K562 (cell line): ENCODE measurements around the gene BTN3A1. TPM values are rescaled to one million over a fixed set of nuclear protein-coding genes. Genes with fewer than 3 reads are reported as not detected.
A peak's percentile ranks its signal among the peaks of the same experiment; 100 is the strongest.

Experiments used
- ATAC-seq: fragments of 200-7000 bp; cut with Tn5 transposase; 3 replicates; pipeline ENCODE4 v1.9.1; 2020; ENCODE audit warnings: moderate library complexity
- BruUV-seq: library from RNA; stranded (reverse); fragments of 400-500 nt; replicated peaks from 2 replicates; lab custom pipeline; 2021; lab: Mats Ljungman, UMichigan
- CTCF ChIA-PET: fragments of 300-600 bp; formaldehyde crosslinking; extraction: SDS; loops from one replicate; lab custom pipeline; 2021; ENCODE audit warnings: low intra/inter-chr PET ratio; lab: Yijun Ruan, JAX
- POLR2A ChIA-PET: fragments of 300-600, 350-650 bp; sonication (Branson Sonifier 250); formaldehyde crosslinking; extraction: SDS; loops from one replicate; lab custom pipeline; 2021; ENCODE audit warnings: antibody characterized with exemption, inconsistent platforms; lab: Yijun Ruan, JAX
- DNase-seq, 4 experiments: peaks; one replicate each; pipeline versions ENCODE4 v3.0.0 to v3.0.0-alpha.2; 2011 to 2018; ENCODE audit warnings: low spot score in 3 of 4, mixed read lengths in 3 of 4; ENCODE audit errors: extremely low read depth in 1 of 4
- FAIRE-seq: peaks from 2 replicates; lab custom pipeline; 2011; peaks lifted over from hg19 to GRCh38; lab: Jason Lieb, UNC
- H2AFZ ChIP-seq: 2 replicates; pipeline ENCODE4 v1.6.0; 2011; ENCODE audit warnings: low read depth, low read length, control low read depth, inconsistent platforms
- H3K27ac ChIP-seq: fragments of 200-600 bp; 3 replicates; pipeline ENCODE4 v1.8.0; 2011; ENCODE audit warnings: low read depth, mild to moderate bottlenecking, control low read depth, inconsistent platforms, low read length, moderate library complexity, mixed read lengths; ENCODE audit errors: extremely low read depth
- H3K27me3 ChIP-seq, 2 experiments: fragments of 300-600 bp in 1 of 2; 2 replicates in 1 of 2; 3 replicates in 1 of 2; pipeline versions ENCODE4 v1.6.0 to v1.8.0; 2011; ENCODE audit warnings: inconsistent platforms in 2 of 2, low read length in 2 of 2, mild to moderate bottlenecking in 1 of 2, mixed read lengths in 1 of 2, moderate library complexity in 1 of 2; ENCODE audit not compliant: control insufficient read depth in 2 of 2, insufficient read depth in 2 of 2
- H3K36me3 ChIP-seq: fragments of 300-600 bp; 3 replicates; pipeline ENCODE4 v1.8.0; 2011; ENCODE audit warnings: mild to moderate bottlenecking, low read length, inconsistent platforms; ENCODE audit not compliant: control insufficient read depth, insufficient read depth
- H3K4me1 ChIP-seq, 2 experiments: fragments of 200-600 bp in 1 of 2; replicated peaks in 1 of 2; 2 replicates in 1 of 2; 3 replicates in 1 of 2; pipeline versions ENCODE4 v1.5.1 to v1.8.0; 2011; ENCODE audit warnings: inconsistent platforms in 2 of 2, low read length in 2 of 2, mild to moderate bottlenecking in 1 of 2, mixed read lengths in 1 of 2, moderate library complexity in 1 of 2; ENCODE audit not compliant: control insufficient read depth in 2 of 2, insufficient read depth in 2 of 2
- H3K4me2 ChIP-seq: 2 replicates; pipeline ENCODE4 v1.6.1; 2011; ENCODE audit warnings: low read length, control low read depth, inconsistent platforms, mixed read lengths; ENCODE audit not compliant: insufficient read depth
- H3K4me3 ChIP-seq: fragments of 200-600 bp; sonication (generic), shearing (Covaris generic); 2 replicates; pipeline ENCODE4 v1.5.1; 2016; ENCODE audit warnings: control low read depth, inconsistent platforms
- H3K79me2 ChIP-seq: fragments of 200-600 bp; 3 replicates; pipeline ENCODE4 v1.8.0; 2011; ENCODE audit warnings: low read length, inconsistent platforms; ENCODE audit not compliant: control insufficient read depth, insufficient read depth
- H3K9ac ChIP-seq, 2 experiments: 2 replicates each; pipeline versions ENCODE4 v1.6.0 to v1.6.1; 2011; ENCODE audit warnings: low read depth in 2 of 2, low read length in 2 of 2, control low read depth in 1 of 2, inconsistent platforms in 1 of 2, mild to moderate bottlenecking in 1 of 2, mixed read lengths in 1 of 2; ENCODE audit not compliant: insufficient read depth in 1 of 2
- H3K9me1 ChIP-seq: one replicate; pipeline ENCODE4 v1.6.0; 2011; ENCODE audit warnings: inconsistent platforms, mild to moderate bottlenecking, low read length, moderate library complexity; ENCODE audit not compliant: control insufficient read depth, insufficient read depth
- H3K9me3 ChIP-seq: replicated peaks from 2 replicates; pipeline ENCODE4 v1.5.1; 2011; ENCODE audit warnings: low read depth, low read length, inconsistent platforms; ENCODE audit not compliant: control insufficient read depth, insufficient read depth
- H4K20me1 ChIP-seq: replicated peaks from 2 replicates; pipeline ENCODE4 v1.6.1; 2011; ENCODE audit warnings: low read length, inconsistent platforms, mixed read lengths; ENCODE audit not compliant: control insufficient read depth, insufficient read depth
- CBX8 ChIP-seq: fragments of 200-600 bp; sonication (generic); IDR thresholded peaks from 2 replicates; pipeline ENCODE4 v1.6.1; 2012; ENCODE audit warnings: borderline replicate concordance, mixed run types, low read depth, mild to moderate bottlenecking, moderate library complexity, mixed read lengths, low read length, control low read depth, inconsistent platforms; ENCODE audit not compliant: poor library complexity, severe bottlenecking; ENCODE audit errors: extremely low read depth
- CCNT2 ChIP-seq: IDR thresholded peaks from 2 replicates; pipeline ENCODE4 v1.6.1; 2011; ENCODE audit warnings: borderline replicate concordance, low read depth, mild to moderate bottlenecking, moderate library complexity, mixed read lengths, low read length; ENCODE audit not compliant: insufficient read length; ENCODE audit errors: extremely low read depth
- KLF6 ChIP-seq: fragments of 250-450 bp; sonication (Bioruptor Pico); IDR thresholded peaks from 2 replicates; pipeline ENCODE4 v1.4.0; 2020; ENCODE audit warnings: mild to moderate bottlenecking, moderate library complexity, borderline replicate concordance
- NBN ChIP-seq: fragments of 450-650 bp; IDR thresholded peaks from 2 replicates; pipeline ENCODE4 v1.6.1; 2016; ENCODE audit warnings: low read depth, mild to moderate bottlenecking
- NR1H2 ChIP-seq: sonication (generic); formaldehyde crosslinking; IDR thresholded peaks from 2 replicates; pipeline ENCODE4 v1.4.0; 2020; ENCODE audit warnings: mild to moderate bottlenecking, missing genetic modification reagents
- RERE ChIP-seq: sonication (generic); formaldehyde crosslinking; IDR thresholded peaks from 2 replicates; pipeline ENCODE4 v1.8.0; 2023; ENCODE audit warnings: missing genetic modification reagents, mild to moderate bottlenecking, borderline replicate concordance
- SMAD4 ChIP-seq: fragments of 250-450 bp; sonication (Bioruptor Pico); conservative IDR thresholded peaks from 2 replicates; pipeline ENCODE4 v1.8.0; 2021; ENCODE audit warnings: inconsistent platforms, mild to moderate bottlenecking, moderate library complexity
- SREBF2 ChIP-seq: sonication (generic); formaldehyde crosslinking; IDR thresholded peaks from 2 replicates; pipeline ENCODE4 v1.4.0; 2020; ENCODE audit warnings: mild to moderate bottlenecking, missing genetic modification reagents
- ZKSCAN1 ChIP-seq: fragments of 150-350 bp; IDR thresholded peaks from 2 replicates; pipeline ENCODE4 v1.6.1; 2016; ENCODE audit warnings: low read depth, low read length
- ZNF124 ChIP-seq: sonication (generic); formaldehyde crosslinking; IDR thresholded peaks from 2 replicates; pipeline ENCODE4 v1.8.1; 2022; ENCODE audit warnings: missing genetic modification reagents
- ZNF324 ChIP-seq: fragments of 250-450 bp; sonication (Bioruptor Pico); IDR thresholded peaks from 2 replicates; pipeline ENCODE4 v1.4.0; 2020; ENCODE audit warnings: mild to moderate bottlenecking
- ZNF592 ChIP-seq: fragments of 450-650 bp; IDR thresholded peaks from 2 replicates; pipeline ENCODE4 v1.6.1; 2017; ENCODE audit warnings: antibody characterized with exemption, mild to moderate bottlenecking
- WGBS: fragments of 100-300 bp; shearing (Covaris generic); methylation state at CpG from one replicate; pipeline ENCODE4 v1.1.6; 2016; ENCODE audit warnings: low coverage, mixed read lengths; ENCODE audit not compliant: insufficient coverage; ENCODE audit errors: missing lambda C conversion rate; 5-methylcytosine and 5-hydroxymethylcytosine counted together
- in situ Hi-C: fragments of 300-500 bp; cut with MboI; formaldehyde crosslinking; loops from 4 replicates; pipeline ENCODE4 v1.15.0; 2018; ENCODE audit warnings: inconsistent platforms, mixed read lengths
- intact Hi-C: fragments of 100-400 bp; cut with micrococcal nuclease; formaldehyde crosslinking; loops from 2 replicates; pipeline ENCODE4 v1.14.2; 2022
- polyA plus RNA-seq, 8 experiments: library from polyadenylated mRNA; depleted of rRNA in 4 of 8; stranded (reverse) in 5 of 8; unstranded in 3 of 8; fragments of >200 nt; fragmentation: Nextera tagmentation in 2 of 8; fragmentation: Illumina TruSeq in 1 of 8; extraction: Ambion mirVana in 2 of 8; extraction: Trizol in 1 of 8; gene quantifications; 2 replicates each; pipeline versions ENCODE4 v1.2.1 to v1.2.3, GENCODE V29; 2011 to 2014; ENCODE audit warnings: inconsistent platforms in 1 of 8, missing spikeins in 1 of 8
- total RNA-seq, 7 experiments: library from RNA; depleted of rRNA in 6 of 7; stranded (reverse); fragments of >200 nt in 6 of 7; fragmentation: Illumina TruSeq in 2 of 7; extraction: Trizol in 2 of 7; gene quantifications; 2 replicates each; pipeline versions ENCODE4 v1.2.1 to v1.2.3, GENCODE V29; 2011 to 2021; ENCODE audit warnings: low replicate concordance in 1 of 7

BTN3A1 gene
- total and polyA plus RNA-seq, 9 of the 15 experiments (the other 6 are each of a cell fraction or from before 2014, with no cell fraction given) = 0.84 to 8.5 (median 3.9) TPM

- Histone ChIP-seq H3K4me2 (peak overlapping the region; percentile 93; the same call in 1 of the 2 replicates), H3K9ac (peak overlapping the region; percentile 1 to 53; a peak in 2 of 4 replicates)
- TF ChIP-seq CBX8 = no peak
- TF ChIP-seq CCNT2 = no peak
- no peak for TF ChIP-seq ZNF124
- no peak for TF ChIP-seq NR1H2 (CRISPR knock-in tag)
- TF ChIP-seq SREBF2 (CRISPR knock-in tag) = no peak
- peak; percentile 68 for TF ChIP-seq SMAD4
- TF ChIP-seq KLF6 (CRISPR knock-in tag) = 0 out of 2 replicates have a peak, but pooled peaks have one; percentile 66
- no peak for TF ChIP-seq ZNF324
- TF ChIP-seq RERE = no peak
- TF ChIP-seq ZNF592 = peak; percentile 59; the same call in 1 of the 2 replicates
- TF ChIP-seq ZKSCAN1 = no peak
- no peak for TF ChIP-seq NBN
These were observed 1.4 kb upstream of the BTN3A1 start for GRCh38 chr6:26400626-26401025.

More at GRCh38 chr6:26400626-26401025, 1.4 kb upstream of the BTN3A1 start:
- POLR2A ChIA-PET = interaction anchor here (0.9 kb wide), 1 partner anchor 132 kb away, joined by 3 read pairs; no protein-coding TSS in a partner anchor
- Histone ChIP-seq H3K9me1 (no peaks in the 10 kb centered on the region), H3K27ac (no peak overlapping the region), H3K36me3 (no peaks in the 10 kb centered on the region), H3K9me3 (no peaks in the 10 kb centered on the region), H4K20me1 (no peaks in the 10 kb centered on the region), H3K79me2 (no peaks in the 10 kb centered on the region), H3K4me3 (no peak overlapping the region), H3K4me1 (peaks cover 3 to 24% of the 10 kb centered on the region in 2 experiments), H3K27me3 (no peaks in the 10 kb centered on the region), H2AFZ (peak overlapping the region; percentile 99)
- FAIRE-seq (no peak), DNase-seq (peak in 1 of 4 experiments; percentile 50), ATAC-seq (peak; percentile 25)
- no TSS peak for BruUV-seq
- intact Hi-C loops = no loop called here
- in situ Hi-C loops = no loop called here
- CTCF ChIA-PET = no interaction called here
- whole genome bisulfite sequencing = 19% methylated on average over 2 of the region's 2 CpGs
